Astrocyte of the cerebellum (primary cell): ENCODE measurements around the gene PDSS2.

Source experiments
- DNase-seq: peaks from one replicate; pipeline ENCODE4 v3.0.0-alpha.2; 2011; ENCODE audit warnings: low read depth
- H3K4me3 ChIP-seq: 2 replicates; pipeline ENCODE4 v1.5.1; 2011; ENCODE audit warnings: mild to moderate bottlenecking, low read depth, low read length, moderate library complexity
- in situ Hi-C: cut with HindIII; loops from 2 replicates; pipeline ENCODE4 v1.10.0; 2017; ENCODE audit warnings: low sequenced_read_pairs
- TF ChIP-seq, protein P1 (sequence below): IDR thresholded peaks from 2 replicates; pipeline ENCODE4 v1.5.1; 2012; ENCODE audit warnings: low read length, low read depth, moderate library complexity, mild to moderate bottlenecking; ENCODE audit errors: missing control alignments

PDSS2 gene

DNA sequence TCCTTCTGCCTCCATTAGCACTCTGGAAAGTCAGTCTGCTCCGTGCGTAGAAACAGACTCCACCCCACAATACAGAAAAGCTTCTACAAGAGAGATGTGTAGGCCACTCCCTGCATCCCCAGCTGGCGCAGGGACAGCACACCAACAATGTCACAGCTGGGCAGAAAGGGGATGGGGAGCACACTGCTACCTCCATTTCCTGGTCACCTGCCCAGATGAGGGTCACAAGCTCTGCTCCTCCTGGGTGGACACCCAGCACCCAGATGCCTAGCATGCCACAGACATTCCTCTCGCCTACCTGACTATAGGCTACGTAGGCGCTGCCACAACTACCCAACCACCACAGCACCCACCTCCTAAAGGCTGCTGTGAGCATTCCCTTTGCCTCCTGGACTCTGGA is 356.3 kb downstream of the PDSS2 start:
- TF ChIP-seq, protein P1, sequence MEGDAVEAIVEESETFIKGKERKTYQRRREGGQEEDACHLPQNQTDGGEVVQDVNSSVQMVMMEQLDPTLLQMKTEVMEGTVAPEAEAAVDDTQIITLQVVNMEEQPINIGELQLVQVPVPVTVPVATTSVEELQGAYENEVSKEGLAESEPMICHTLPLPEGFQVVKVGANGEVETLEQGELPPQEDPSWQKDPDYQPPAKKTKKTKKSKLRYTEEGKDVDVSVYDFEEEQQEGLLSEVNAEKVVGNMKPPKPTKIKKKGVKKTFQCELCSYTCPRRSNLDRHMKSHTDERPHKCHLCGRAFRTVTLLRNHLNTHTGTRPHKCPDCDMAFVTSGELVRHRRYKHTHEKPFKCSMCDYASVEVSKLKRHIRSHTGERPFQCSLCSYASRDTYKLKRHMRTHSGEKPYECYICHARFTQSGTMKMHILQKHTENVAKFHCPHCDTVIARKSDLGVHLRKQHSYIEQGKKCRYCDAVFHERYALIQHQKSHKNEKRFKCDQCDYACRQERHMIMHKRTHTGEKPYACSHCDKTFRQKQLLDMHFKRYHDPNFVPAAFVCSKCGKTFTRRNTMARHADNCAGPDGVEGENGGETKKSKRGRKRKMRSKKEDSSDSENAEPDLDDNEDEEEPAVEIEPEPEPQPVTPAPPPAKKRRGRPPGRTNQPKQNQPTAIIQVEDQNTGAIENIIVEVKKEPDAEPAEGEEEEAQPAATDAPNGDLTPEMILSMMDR, result no peak

More for the DNA sequence above, 356.3 kb downstream of the PDSS2 start:
- H3K4me3 ChIP-seq, result no peak overlapping the region
- in situ Hi-C loops, result no loop called here
- DNase-seq, result no peak
